H1 (cell line): ENCODE data around the gene ZSWIM6.

Experiments used
- CHD2 ChIP-seq: IDR thresholded peaks from 2 replicates; pipeline ENCODE4 v1.6.1; 2012; ENCODE audit warnings: low read length, improper control_type of control experiment
- CREB1 ChIP-seq: IDR thresholded peaks from 2 replicates; pipeline ENCODE4 v1.6.1; 2012; ENCODE audit warnings: inconsistent platforms
- EZH2 ChIP-seq: fragments of 200-600 bp; sonication (generic); IDR thresholded peaks from 2 replicates; pipeline ENCODE4 v1.7.1; 2012; ENCODE audit warnings: low read depth, mild to moderate bottlenecking, moderate library complexity, low read length, inconsistent platforms; ENCODE audit not compliant: severe bottlenecking
- PHF8 ChIP-seq: fragments of 200-600 bp; sonication (generic); conservative IDR thresholded peaks from 2 replicates; pipeline ENCODE4 v1.7.1; 2012; ENCODE audit warnings: low read depth, mild to moderate bottlenecking, inconsistent platforms, low read length, moderate library complexity
- POLR2AphosphoS5 ChIP-seq: IDR thresholded peaks from 2 replicates; pipeline ENCODE4 v1.6.1; 2011; ENCODE audit warnings: low read depth, low read length
- POU5F1 ChIP-seq: IDR thresholded peaks from 2 replicates; pipeline ENCODE4 v1.6.1; 2011; ENCODE audit warnings: low read depth, mild to moderate bottlenecking, low read length, moderate library complexity
- RAD21 ChIP-seq, 2 experiments: IDR thresholded peaks in 1 of 2; conservative IDR thresholded peaks in 1 of 2; 2 replicates each; pipeline ENCODE4 v1.6.1; 2011; ENCODE audit warnings: low read depth in 2 of 2, low read length in 2 of 2, improper control_type of control experiment in 1 of 2, inconsistent platforms in 1 of 2, mild to moderate bottlenecking in 1 of 2, moderate library complexity in 1 of 2
- RXRA ChIP-seq: IDR thresholded peaks from 2 replicates; pipeline ENCODE4 v1.6.1; 2011; ENCODE audit warnings: low read depth, mild to moderate bottlenecking, low read length, moderate library complexity; ENCODE audit not compliant: insufficient read depth
- SP1 ChIP-seq: IDR thresholded peaks from 2 replicates; pipeline ENCODE4 v1.6.1; 2011; ENCODE audit warnings: low read depth, low read length
- ZNF274 ChIP-seq: IDR thresholded peaks from 2 replicates; pipeline ENCODE4 v1.7.0; 2012; ENCODE audit warnings: low read length, borderline replicate concordance; ENCODE audit errors: extremely low read depth
- TF ChIP-seq, protein P1 (sequence below), 3 experiments: IDR thresholded peaks; 1 replicate in 2 of 3; 2 replicates in 1 of 3; pipeline versions ENCODE4 v1.5.1 to v1.6.1; 2011; ENCODE audit warnings: low read length in 3 of 3, mild to moderate bottlenecking in 3 of 3, inconsistent platforms in 2 of 3, low read depth in 1 of 3, moderate library complexity in 1 of 3; ENCODE audit not compliant: insufficient read depth in 1 of 3; ENCODE audit errors: control extremely low read depth in 1 of 3
- TF ChIP-seq, protein P2 (sequence below): IDR thresholded peaks from 2 replicates; pipeline ENCODE4 v1.6.1; 2012; ENCODE audit warnings: inconsistent platforms

DNA sequence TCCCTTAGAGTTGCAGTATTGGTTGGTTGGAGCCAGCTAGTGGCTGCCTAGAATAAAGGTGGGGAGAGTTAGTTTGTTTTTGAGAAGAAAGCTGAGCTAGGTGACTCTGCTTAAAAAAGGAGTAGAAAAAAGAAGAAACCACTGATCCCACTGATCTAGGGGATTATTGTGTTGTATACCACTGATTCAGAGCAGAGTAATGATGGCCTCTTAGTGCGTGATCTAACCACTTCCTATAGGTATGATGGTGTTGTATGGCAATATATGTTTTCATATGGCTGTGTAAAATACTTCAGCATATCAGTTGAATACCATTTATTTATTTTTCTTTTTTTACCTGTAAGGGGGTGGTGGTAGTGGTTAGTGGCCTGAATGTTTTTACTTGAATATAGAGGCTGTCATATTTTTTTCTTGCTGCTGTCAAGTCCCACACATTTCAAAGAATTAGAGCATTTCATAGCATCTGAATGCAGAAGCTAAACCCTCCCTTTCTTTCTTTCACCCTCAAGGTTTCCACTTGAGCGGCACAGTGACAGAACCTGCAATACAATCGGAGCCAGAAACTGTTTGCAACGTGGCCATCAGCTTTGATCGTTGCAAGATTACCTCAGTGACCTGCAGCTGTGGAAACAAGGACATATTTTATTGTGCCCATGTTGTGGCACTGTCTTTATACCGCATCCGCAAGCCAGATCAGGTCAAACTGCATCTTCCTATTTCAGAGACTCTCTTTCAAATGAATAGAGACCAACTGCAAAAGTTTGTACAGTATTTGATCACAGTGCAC, 140.3 kb downstream of the ZSWIM6 start:
- TF ChIP-seq ZNF274 (no peak), CHD2 (no peak), EZH2 (no peak), POLR2AphosphoS5 (no peak), CREB1 (no peak), RAD21 (IDR thresholded peaks at IDR 0.05 in 1 of 2, conservative IDR thresholded peaks at IDR 0.05 in 1 of 2; ENCODE audit: low read depth in 2 of 2, low read length in 2 of 2) (no peak), RXRA (no peak), SP1 (no peak), POU5F1 (no peak), PHF8 (no peak)
- TF ChIP-seq, protein P1, sequence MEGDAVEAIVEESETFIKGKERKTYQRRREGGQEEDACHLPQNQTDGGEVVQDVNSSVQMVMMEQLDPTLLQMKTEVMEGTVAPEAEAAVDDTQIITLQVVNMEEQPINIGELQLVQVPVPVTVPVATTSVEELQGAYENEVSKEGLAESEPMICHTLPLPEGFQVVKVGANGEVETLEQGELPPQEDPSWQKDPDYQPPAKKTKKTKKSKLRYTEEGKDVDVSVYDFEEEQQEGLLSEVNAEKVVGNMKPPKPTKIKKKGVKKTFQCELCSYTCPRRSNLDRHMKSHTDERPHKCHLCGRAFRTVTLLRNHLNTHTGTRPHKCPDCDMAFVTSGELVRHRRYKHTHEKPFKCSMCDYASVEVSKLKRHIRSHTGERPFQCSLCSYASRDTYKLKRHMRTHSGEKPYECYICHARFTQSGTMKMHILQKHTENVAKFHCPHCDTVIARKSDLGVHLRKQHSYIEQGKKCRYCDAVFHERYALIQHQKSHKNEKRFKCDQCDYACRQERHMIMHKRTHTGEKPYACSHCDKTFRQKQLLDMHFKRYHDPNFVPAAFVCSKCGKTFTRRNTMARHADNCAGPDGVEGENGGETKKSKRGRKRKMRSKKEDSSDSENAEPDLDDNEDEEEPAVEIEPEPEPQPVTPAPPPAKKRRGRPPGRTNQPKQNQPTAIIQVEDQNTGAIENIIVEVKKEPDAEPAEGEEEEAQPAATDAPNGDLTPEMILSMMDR (IDR thresholded peaks at IDR 0.05; ENCODE audit: control extremely low read depth in 1 of 3, insufficient read depth in 1 of 3, low read depth in 1 of 3, low read length in 3 of 3) = no peak
- TF ChIP-seq, protein P2, sequence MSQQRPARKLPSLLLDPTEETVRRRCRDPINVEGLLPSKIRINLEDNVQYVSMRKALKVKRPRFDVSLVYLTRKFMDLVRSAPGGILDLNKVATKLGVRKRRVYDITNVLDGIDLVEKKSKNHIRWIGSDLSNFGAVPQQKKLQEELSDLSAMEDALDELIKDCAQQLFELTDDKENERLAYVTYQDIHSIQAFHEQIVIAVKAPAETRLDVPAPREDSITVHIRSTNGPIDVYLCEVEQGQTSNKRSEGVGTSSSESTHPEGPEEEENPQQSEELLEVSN = no peak
